A549 (cell line): ENCODE measurements around the gene ZNF575. TPM values are rescaled to one million over a fixed set of nuclear protein-coding genes. Genes with fewer than 3 reads are reported as not detected.

ENCODE experiments used
- ATAC-seq, 2 experiments: fragments of 200-7000 bp in 1 of 2; fragments of >200 bp in 1 of 2; cut with Nextera tagmentation in 1 of 2; cut with Tn5 transposase in 1 of 2; 3 replicates each; pipeline versions ENCODE4 v1.8.0 to v1.9.1; 2018 to 2020; ENCODE audit warnings: mild to moderate bottlenecking in 1 of 2, moderate library complexity in 1 of 2
- CTCF ChIA-PET: fragments of 300-600 bp; sonication (Branson Sonifier 250); formaldehyde crosslinking; extraction: SDS; loops from one replicate; lab custom pipeline; 2021; ENCODE audit warnings: antibody characterized with exemption, inconsistent platforms; lab: Yijun Ruan, JAX
- POLR2A ChIA-PET: fragments of 350-600 bp; formaldehyde crosslinking; extraction: SDS; loops from one replicate; lab custom pipeline; 2021; ENCODE audit warnings: antibody characterized with exemption, inconsistent platforms; lab: Yijun Ruan, JAX
- DNase-seq, 2 experiments: peaks; one replicate each; pipeline versions ENCODE4 v3.0.0 to v3.0.0-alpha.2; 2011 to 2016; ENCODE audit warnings: low read depth in 1 of 2, low spot score in 1 of 2
- FAIRE-seq: peaks from 2 replicates; lab custom pipeline; 2011; peaks lifted over from hg19 to GRCh38; lab: Jason Lieb, UNC
- H3K27ac ChIP-seq, 2 experiments: fragments of >200 bp; sonication (Bioruptor Twin); formaldehyde crosslinking; 3 replicates each; pipeline ENCODE4 v1.5.1; 2016 to 2017
- H3K4me1 ChIP-seq: fragments of >200 bp; sonication (Bioruptor Twin); formaldehyde crosslinking; 3 replicates; pipeline ENCODE4 v1.6.1; 2016
- H3K4me2 ChIP-seq: fragments of >200 bp; sonication (Bioruptor Twin); formaldehyde crosslinking; 3 replicates; pipeline ENCODE4 v1.6.1; 2016
- H3K4me3 ChIP-seq: fragments of >200 bp; sonication (Bioruptor Twin); formaldehyde crosslinking; 3 replicates; pipeline ENCODE4 v1.5.1; 2016
- H3K9me3 ChIP-seq: fragments of >200 bp; sonication (Bioruptor Twin); formaldehyde crosslinking; 3 replicates; pipeline ENCODE4 v1.6.1; 2016
- CEBPB ChIP-seq, 2 experiments: fragments of >200 bp in 1 of 2; sonication (Bioruptor Twin) in 1 of 2; formaldehyde crosslinking in 1 of 2; IDR thresholded peaks; 2 replicates each; pipeline ENCODE4 v1.6.1; 2012 to 2016
- CHD2 ChIP-seq: fragments of 150-350 bp; IDR thresholded peaks from 2 replicates; pipeline ENCODE4 v1.6.1; 2014; ENCODE audit warnings: low read length; ENCODE audit not compliant: partially characterized antibody
- CHD4 ChIP-seq: fragments of 200-600 bp; sonication (generic); IDR thresholded peaks from 2 replicates; pipeline ENCODE4 v1.6.1; 2016; ENCODE audit warnings: antibody characterized with exemption, mild to moderate bottlenecking, borderline replicate concordance
- CTCF ChIP-seq: fragments of >200 bp; sonication (Bioruptor Twin); formaldehyde crosslinking; IDR thresholded peaks from 3 replicates; pipeline ENCODE4 v1.5.1; 2016
- E2F6 ChIP-seq: IDR thresholded peaks from 2 replicates; pipeline ENCODE4 v1.6.1; 2012; ENCODE audit warnings: low read depth, borderline replicate concordance
- ESRRA ChIP-seq: fragments of 150-350 bp; IDR thresholded peaks from 2 replicates; pipeline ENCODE4 v1.6.1; 2014; ENCODE audit warnings: mild to moderate bottlenecking, low read length, borderline replicate concordance
- FOSB ChIP-seq: fragments of 250-450 bp; sonication (Bioruptor Pico); IDR thresholded peaks from 2 replicates; pipeline ENCODE4 v1.5.0; 2020; ENCODE audit warnings: mild to moderate bottlenecking, moderate library complexity
- FOXS1 ChIP-seq: fragments of 250-450 bp; sonication (Bioruptor Pico); IDR thresholded peaks from 2 replicates; pipeline ENCODE4 v1.5.0; 2020; ENCODE audit warnings: mild to moderate bottlenecking, moderate library complexity
- HEYL ChIP-seq: fragments of 250-450 bp; sonication (Bioruptor Pico); IDR thresholded peaks from 2 replicates; pipeline ENCODE4 v1.8.0; 2021; ENCODE audit warnings: mild to moderate bottlenecking, moderate library complexity
- HOXB13 ChIP-seq: fragments of 250-450 bp; sonication (Bioruptor Pico); IDR thresholded peaks from 2 replicates; pipeline ENCODE4 v1.5.0; 2020; ENCODE audit warnings: low read depth, mild to moderate bottlenecking, moderate library complexity
- JUNB ChIP-seq: fragments of >200 bp; sonication (Bioruptor Twin); formaldehyde crosslinking; IDR thresholded peaks from 2 replicates; pipeline ENCODE4 v1.6.1; 2016
- KDM1A ChIP-seq: fragments of 200-600 bp; sonication (generic); IDR thresholded peaks from 2 replicates; pipeline ENCODE4 v1.6.1; 2016; ENCODE audit warnings: low read depth, mild to moderate bottlenecking
- MAZ ChIP-seq: fragments of 150-350 bp; IDR thresholded peaks from 2 replicates; pipeline ENCODE4 v1.6.1; 2014; ENCODE audit warnings: antibody characterized with exemption, low read depth, low read length, borderline replicate concordance
- MYC ChIP-seq: IDR thresholded peaks from 2 replicates; pipeline ENCODE4 v1.6.1; 2012; ENCODE audit warnings: mild to moderate bottlenecking, inconsistent platforms, low read length, improper control_type of control experiment, borderline replicate concordance
- NFE2L2 ChIP-seq: fragments of 150-350 bp; conservative IDR thresholded peaks from 2 replicates; pipeline ENCODE4 v1.6.1; 2014; ENCODE audit warnings: low read length
- PHF8 ChIP-seq: fragments of 200-600 bp; sonication (generic); IDR thresholded peaks from 2 replicates; pipeline ENCODE4 v1.6.1; 2016; ENCODE audit warnings: low read depth, mild to moderate bottlenecking, antibody characterized with exemption, moderate library complexity, borderline replicate concordance
- POLR2A ChIP-seq: IDR thresholded peaks from 2 replicates; pipeline ENCODE4 v1.6.1; 2012; ENCODE audit warnings: mild to moderate bottlenecking, low read length
- POLR2AphosphoS2 ChIP-seq: conservative IDR thresholded peaks from 2 replicates; pipeline ENCODE4 v1.6.1; 2012; ENCODE audit warnings: low read length, improper control_type of control experiment, inconsistent platforms
- RARB ChIP-seq: fragments of 250-450 bp; sonication (Bioruptor Pico); IDR thresholded peaks from 2 replicates; pipeline ENCODE4 v1.8.0; 2021; ENCODE audit warnings: mild to moderate bottlenecking, moderate library complexity
- RCOR1 ChIP-seq: fragments of 150-350 bp; IDR thresholded peaks from 2 replicates; pipeline ENCODE4 v1.6.1; 2014; ENCODE audit warnings: antibody characterized with exemption, low read length, low read depth
- RFX5 ChIP-seq: fragments of 450-650 bp; IDR thresholded peaks from 2 replicates; pipeline ENCODE4 v1.7.1; 2014; ENCODE audit warnings: antibody characterized with exemption, mild to moderate bottlenecking, moderate library complexity
- SREBF2 ChIP-seq: fragments of 450-650 bp; IDR thresholded peaks from 2 replicates; pipeline ENCODE4 v1.6.1; 2014; ENCODE audit warnings: mild to moderate bottlenecking, moderate library complexity
- TP53 ChIP-seq: fragments of 250-450 bp; sonication (Bioruptor Pico); IDR thresholded peaks from 2 replicates; pipeline ENCODE4 v1.5.0; 2021; ENCODE audit warnings: mild to moderate bottlenecking, moderate library complexity
- WGBS: methylation state at CpG from one replicate; pipeline ENCODE4 v1.1.6; 2017; ENCODE audit errors: missing lambda C conversion rate; 5-methylcytosine and 5-hydroxymethylcytosine counted together
- polyA plus RNA-seq, 4 experiments: library from polyadenylated mRNA; depleted of rRNA in 3 of 4; stranded (reverse); fragments of >200 nt; fragmentation: RNase III in 1 of 4; extraction: RNeasy Plus Mini Kit Qiagen cat#74134 plus additional on column Dnase treatment in 1 of 4; gene quantifications; 2 replicates in 3 of 4; 3 replicates in 1 of 4; pipeline ENCODE4 v1.2.3, GENCODE V29; 2011 to 2017
- TF ChIP-seq, protein P1 (sequence below): IDR thresholded peaks from 2 replicates; pipeline ENCODE4 v1.6.1; 2012
- TF ChIP-seq, protein P2 (sequence below): IDR thresholded peaks from 2 replicates; pipeline ENCODE4 v1.6.1; 2012
- TF ChIP-seq, protein P3 (sequence below): fragments of >200 bp; sonication (Bioruptor Twin); formaldehyde crosslinking; IDR thresholded peaks from 3 replicates; pipeline ENCODE4 v1.6.1; 2016

Gene ZNF575
- polyA plus RNA-seq, 2 of the 4 experiments (the other 2 are of a cell fraction): 0.09 to 1.5 TPM

DNA sequence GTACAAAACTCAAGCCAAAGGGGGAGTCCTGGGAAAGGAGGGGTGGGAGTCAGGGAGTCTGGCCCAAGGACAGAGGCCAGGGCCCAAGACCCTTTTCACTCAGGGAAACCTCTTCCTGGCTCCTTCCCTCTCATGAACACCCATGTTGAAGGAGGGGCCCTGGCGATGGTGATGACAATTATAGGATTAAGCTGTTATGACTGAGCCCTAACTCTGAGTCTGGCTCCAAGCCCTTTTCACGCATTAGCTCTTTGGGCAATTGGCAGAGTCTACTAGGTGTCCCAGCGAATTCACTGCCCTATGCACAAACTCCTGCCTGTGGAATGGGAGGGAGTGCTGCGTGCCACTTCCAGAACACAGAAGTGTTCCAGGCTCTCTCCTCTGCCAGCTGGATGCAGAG lies 20.7 kb downstream of the ZNF575 start:
- FAIRE-seq: no peak
- POLR2A ChIA-PET: no interaction called here
- H3K4me2 ChIP-seq: no peak overlapping the region
- CTCF ChIA-PET: interaction anchor here (0.5 to 8.9 kb wide), 14 partner anchors 15 to 493 kb away, joined by 3 to 167 read pairs (median 10); partner anchors contain the start of genes IRGQ, PINLYP, XRCC1 and ZNF575
- H3K27ac ChIP-seq: no peak overlapping the region
- no peaks in the 10 kb centered on the region for H3K4me1 ChIP-seq
- no peak for DNase-seq
- WGBS: 91% methylated on average over 4 of the region's 4 CpGs
- no peak for ATAC-seq
- H3K9me3 ChIP-seq: no peaks in the 10 kb centered on the region
- TF ChIP-seq, protein P1, sequence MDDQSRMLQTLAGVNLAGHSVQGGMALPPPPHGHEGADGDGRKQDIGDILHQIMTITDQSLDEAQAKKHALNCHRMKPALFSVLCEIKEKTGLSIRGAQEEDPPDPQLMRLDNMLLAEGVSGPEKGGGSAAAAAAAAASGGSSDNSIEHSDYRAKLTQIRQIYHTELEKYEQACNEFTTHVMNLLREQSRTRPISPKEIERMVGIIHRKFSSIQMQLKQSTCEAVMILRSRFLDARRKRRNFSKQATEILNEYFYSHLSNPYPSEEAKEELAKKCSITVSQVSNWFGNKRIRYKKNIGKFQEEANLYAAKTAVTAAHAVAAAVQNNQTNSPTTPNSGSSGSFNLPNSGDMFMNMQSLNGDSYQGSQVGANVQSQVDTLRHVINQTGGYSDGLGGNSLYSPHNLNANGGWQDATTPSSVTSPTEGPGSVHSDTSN: no peak
- TF ChIP-seq ESRRA (no peak), TP53 (CRISPR knock-in tag) (no peak), SREBF2 (no peak), POLR2A (no peak), FOXS1 (CRISPR knock-in tag) (no peak), CHD2 (no peak)
- TF ChIP-seq, protein P2, sequence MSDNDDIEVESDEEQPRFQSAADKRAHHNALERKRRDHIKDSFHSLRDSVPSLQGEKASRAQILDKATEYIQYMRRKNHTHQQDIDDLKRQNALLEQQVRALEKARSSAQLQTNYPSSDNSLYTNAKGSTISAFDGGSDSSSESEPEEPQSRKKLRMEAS: no peak
- no peak overlapping the region for H3K4me3 ChIP-seq

DNA sequence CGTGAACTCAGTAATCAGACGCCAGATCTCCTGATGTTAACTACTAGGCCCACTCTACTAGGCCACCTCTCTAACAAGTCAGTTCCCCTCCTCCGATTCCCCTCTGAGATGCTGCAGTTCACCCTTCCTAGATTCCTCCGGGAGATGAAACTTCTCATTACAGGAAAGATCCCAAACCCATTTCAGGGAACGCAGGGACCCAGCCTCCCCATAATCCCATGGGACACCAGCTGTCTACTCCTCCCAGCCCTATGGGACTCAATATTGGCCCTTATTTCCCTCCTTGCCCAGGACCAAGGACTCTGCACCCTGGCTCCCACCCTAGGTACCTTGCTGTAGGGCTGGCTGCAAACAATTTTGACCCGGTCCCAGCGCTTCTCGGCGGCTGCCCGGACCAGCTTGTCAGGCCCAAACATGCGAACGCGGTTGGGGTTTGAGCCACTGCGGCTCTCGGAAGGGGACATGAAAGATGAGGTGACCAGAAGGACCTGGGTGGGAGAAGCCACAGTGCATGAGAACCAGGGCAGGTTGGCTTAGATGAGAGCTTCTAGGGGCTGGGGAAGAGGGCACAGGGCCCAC lies 21.4 kb downstream of the ZNF575 start:
- FAIRE-seq (no peak), ATAC-seq (no peak), DNase-seq (no peak)
- no peak for TF ChIP-seq HOXB13
- no peak for TF ChIP-seq RFX5
- no peak for TF ChIP-seq CTCF
- TF ChIP-seq RARB (CRISPR knock-in tag): no peak
- TF ChIP-seq RCOR1: no peak
- TF ChIP-seq POLR2A: no peak
- no peak for TF ChIP-seq PHF8
- no peak for TF ChIP-seq JUNB
- TF ChIP-seq CHD4: no peak
- TF ChIP-seq, protein P3, sequence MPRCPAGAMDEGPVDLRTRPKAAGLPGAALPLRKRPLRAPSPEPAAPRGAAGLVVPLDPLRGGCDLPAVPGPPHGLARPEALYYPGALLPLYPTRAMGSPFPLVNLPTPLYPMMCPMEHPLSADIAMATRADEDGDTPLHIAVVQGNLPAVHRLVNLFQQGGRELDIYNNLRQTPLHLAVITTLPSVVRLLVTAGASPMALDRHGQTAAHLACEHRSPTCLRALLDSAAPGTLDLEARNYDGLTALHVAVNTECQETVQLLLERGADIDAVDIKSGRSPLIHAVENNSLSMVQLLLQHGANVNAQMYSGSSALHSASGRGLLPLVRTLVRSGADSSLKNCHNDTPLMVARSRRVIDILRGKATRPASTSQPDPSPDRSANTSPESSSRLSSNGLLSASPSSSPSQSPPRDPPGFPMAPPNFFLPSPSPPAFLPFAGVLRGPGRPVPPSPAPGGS: no peak
- TF ChIP-seq NFE2L2: no peak
- TF ChIP-seq E2F6: no peak
- TF ChIP-seq MYC: no peak
- TF ChIP-seq MAZ: no peak
- TF ChIP-seq POLR2AphosphoS2: no peak
- TF ChIP-seq CEBPB (IDR thresholded peaks at IDR 0.05): no peak
- no peak for TF ChIP-seq FOSB
- TF ChIP-seq HEYL (CRISPR knock-in tag): no peak
- TF ChIP-seq TP53 (CRISPR knock-in tag): no peak
- TF ChIP-seq KDM1A: no peak
- no peak overlapping the region for H3K4me3 ChIP-seq
- no peak overlapping the region for H3K27ac ChIP-seq
- H3K4me2 ChIP-seq: no peak overlapping the region
- POLR2A ChIA-PET: interaction anchor here (1.4 kb wide), 1 partner anchor 21 kb away, joined by 5 read pairs; the partner anchor contains the start of gene ZNF575
- WGBS: 91% methylated on average over 15 of the region's 15 CpGs
- CTCF ChIA-PET: interaction anchor here (0.6 to 8.9 kb wide), 39 partner anchors 7 to 1094 kb away, joined by 3 to 167 read pairs (median 6); partner anchors contain the start of genes IRGQ, PINLYP, PLAUR and XRCC1
- H3K4me1 ChIP-seq: no peaks in the 10 kb centered on the region
- no peaks in the 10 kb centered on the region for H3K9me3 ChIP-seq
